Measurements from ENCODE around the gene PIF1. TPM values are rescaled to one million over a fixed set of nuclear protein-coding genes. Genes with fewer than 3 reads are reported as not detected.

PIF1 gene
- total RNA-seq, 1 donor from 2014 or later: 2.1 TPM

DNA sequence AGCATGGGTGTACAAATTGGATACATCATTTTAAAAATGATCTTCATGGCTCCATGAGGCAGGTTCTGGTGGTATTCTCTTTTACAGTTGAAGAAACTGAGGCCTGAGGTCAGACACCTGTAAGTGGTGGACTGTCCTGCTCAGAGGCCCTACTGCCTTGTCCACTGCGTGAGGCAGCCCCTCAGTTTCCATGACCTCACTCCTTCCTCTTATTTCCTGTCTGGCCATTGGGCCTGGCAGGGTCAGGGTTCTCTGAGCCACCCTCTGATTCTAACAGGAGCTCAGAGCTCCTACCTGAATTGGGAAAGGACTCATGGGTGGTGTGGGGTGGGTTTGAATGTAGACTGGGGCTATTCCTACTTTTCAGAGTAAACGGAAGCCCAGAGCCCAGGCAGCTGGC lies 33.8 kb upstream of the PIF1 start:
- H3K4me3 ChIP-seq (ENCODE audit: low read length in 3 of 3): no peak overlapping the region
- no peaks in the 10 kb centered on the region for H3K27me3 ChIP-seq (ENCODE audit: control insufficient read depth in 3 of 3, insufficient read depth in 3 of 3, low read length in 3 of 3)
- H3K4me1 ChIP-seq (ENCODE audit: control insufficient read depth in 3 of 3, insufficient read depth in 3 of 3, low read length in 3 of 3): peaks cover 38 to 51% (median 50%) of the 10 kb centered on the region in 3 donors
- H3K36me3 ChIP-seq (ENCODE audit: control insufficient read depth in 3 of 3, insufficient read depth in 3 of 3, low read length in 3 of 3): peaks cover 13 to 38% (median 26%) of the 10 kb centered on the region in 3 donors
- no peak overlapping the region for H3K9ac ChIP-seq (ENCODE audit: low read depth in 1 of 3, low read length in 3 of 3)
- H3K9me3 ChIP-seq (ENCODE audit: control insufficient read depth in 3 of 3, low read length in 3 of 3): no peaks in the 10 kb centered on the region
- H3K27ac ChIP-seq (ENCODE audit: low read depth, low read length): no peak overlapping the region

DNA sequence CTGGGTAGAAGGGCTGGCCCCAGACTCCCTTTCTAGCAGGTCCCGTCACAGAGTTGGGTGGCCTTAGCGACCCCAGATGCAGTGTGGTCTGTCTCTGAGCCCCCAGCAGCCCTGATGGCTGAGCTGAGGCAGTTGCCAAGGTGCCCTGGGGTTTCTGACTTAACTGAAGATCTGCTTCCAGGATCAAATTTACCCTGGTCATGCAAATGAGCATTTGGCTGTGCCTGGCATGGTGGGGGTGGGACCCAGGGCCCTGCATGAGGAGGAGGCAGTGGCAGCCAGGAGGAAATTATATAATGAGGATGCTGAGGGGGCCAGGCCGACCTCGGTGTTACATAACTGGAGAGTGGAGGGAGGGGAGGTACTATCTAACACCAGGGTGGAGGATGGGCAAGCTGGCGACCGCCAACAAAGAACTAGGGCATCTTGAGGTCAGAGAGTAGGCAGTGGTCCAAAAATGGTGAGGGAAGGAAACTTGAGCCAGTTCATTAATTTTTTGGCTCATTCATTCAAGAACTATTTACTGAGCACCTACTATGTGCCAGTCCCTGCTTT lies 32.7 kb upstream of the PIF1 start:
- H3K27me3 ChIP-seq (ENCODE audit: control insufficient read depth in 3 of 3, insufficient read depth in 3 of 3, low read length in 3 of 3): no peaks in the 10 kb centered on the region
- H3K9ac ChIP-seq (ENCODE audit: low read depth in 1 of 3, low read length in 3 of 3): no peak overlapping the region
- H3K9me3 ChIP-seq (ENCODE audit: control insufficient read depth in 3 of 3, low read length in 3 of 3): no peaks in the 10 kb centered on the region
- H3K4me3 ChIP-seq (ENCODE audit: low read length in 3 of 3): no peak overlapping the region
- peaks cover 13 to 38% (median 28%) of the 10 kb centered on the region in 3 donors for H3K36me3 ChIP-seq (ENCODE audit: control insufficient read depth in 3 of 3, insufficient read depth in 3 of 3, low read length in 3 of 3)
- peaks cover 46 to 58% (median 58%) of the 10 kb centered on the region in 3 donors for H3K4me1 ChIP-seq (ENCODE audit: control insufficient read depth in 3 of 3, insufficient read depth in 3 of 3, low read length in 3 of 3)
- H3K27ac ChIP-seq (ENCODE audit: low read depth, low read length): peak overlapping the region; percentile 62

DNA sequence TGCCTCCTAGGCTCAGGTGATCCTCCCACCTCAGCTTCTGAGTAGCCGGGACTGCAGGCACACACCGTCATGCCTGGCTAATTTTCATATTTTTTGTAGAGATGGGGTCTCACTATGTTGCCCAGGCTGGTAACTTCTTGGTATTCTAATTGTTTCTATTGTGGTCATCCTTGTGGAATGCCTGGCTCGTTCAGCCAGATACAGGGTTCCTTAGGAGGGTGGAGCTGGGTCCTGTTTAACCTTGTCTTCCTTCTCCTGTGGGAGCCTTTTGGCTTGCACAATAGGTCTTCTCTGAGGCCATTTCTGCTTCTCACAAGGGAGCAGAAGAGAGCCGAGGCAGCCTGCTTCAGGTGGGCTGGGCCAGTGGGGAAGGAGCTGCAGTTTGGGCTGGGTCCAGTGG lies 32.0 kb upstream of the PIF1 start:
- Histone ChIP-seq H3K27ac (ENCODE audit: low read depth, low read length) (peak overlapping the region; percentile 62), H3K27me3 (ENCODE audit: control insufficient read depth in 3 of 3, insufficient read depth in 3 of 3, low read length in 3 of 3) (no peaks in the 10 kb centered on the region), H3K9ac (ENCODE audit: low read depth in 1 of 3, low read length in 3 of 3) (no peak overlapping the region), H3K4me1 (ENCODE audit: control insufficient read depth in 3 of 3, insufficient read depth in 3 of 3, low read length in 3 of 3) (peaks cover 46 to 58% (median 58%) of the 10 kb centered on the region in 3 donors), H3K36me3 (ENCODE audit: control insufficient read depth in 3 of 3, insufficient read depth in 3 of 3, low read length in 3 of 3) (peaks cover 13 to 38% (median 28%) of the 10 kb centered on the region in 3 donors), H3K9me3 (ENCODE audit: control insufficient read depth in 3 of 3, low read length in 3 of 3) (no peaks in the 10 kb centered on the region), H3K4me3 (ENCODE audit: low read length in 3 of 3) (no peak overlapping the region)

DNA sequence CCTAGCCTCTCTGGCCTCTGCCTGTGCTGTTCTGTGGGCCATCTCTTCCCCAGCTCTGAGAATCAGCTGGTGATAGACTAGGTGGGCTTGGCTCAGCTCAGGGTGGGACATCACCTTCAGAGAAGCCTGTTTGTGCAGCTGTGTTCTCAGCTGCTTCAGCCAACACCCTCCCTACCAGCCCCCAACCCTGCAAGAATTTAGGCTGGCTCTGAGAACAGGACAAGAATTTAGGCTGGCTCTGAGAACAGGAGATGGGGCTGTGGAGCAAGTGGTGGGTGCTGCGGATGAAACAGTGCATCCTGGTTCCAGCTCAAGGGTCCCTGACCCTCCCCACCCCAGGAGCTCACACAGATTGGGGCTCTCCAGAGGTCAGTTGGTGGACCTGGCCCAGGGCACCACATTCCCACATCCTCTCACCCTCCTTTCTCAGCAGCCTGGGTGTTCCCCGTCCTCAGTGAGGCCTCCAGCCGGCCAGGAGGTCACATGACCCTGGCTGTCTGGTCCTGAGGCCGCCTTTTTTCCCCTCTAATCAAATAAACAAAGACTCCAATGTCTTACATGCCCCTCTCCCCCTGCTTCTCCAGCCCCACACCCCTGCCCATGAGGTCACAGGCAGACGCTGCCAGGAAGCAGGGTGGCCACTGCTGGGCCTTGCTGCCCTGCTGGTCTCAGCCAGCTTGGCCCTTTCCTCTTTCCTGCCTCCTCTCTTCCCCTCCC lies 31.1 kb upstream of the PIF1 start:
- peaks cover 13 to 35% (median 26%) of the 10 kb centered on the region in 3 donors for H3K36me3 ChIP-seq (ENCODE audit: control insufficient read depth in 3 of 3, insufficient read depth in 3 of 3, low read length in 3 of 3)
- H3K9ac ChIP-seq (ENCODE audit: low read depth in 1 of 3, low read length in 3 of 3): peak overlapping the region in 1 of 3 donors; percentile 40
- no peaks in the 10 kb centered on the region for H3K27me3 ChIP-seq (ENCODE audit: control insufficient read depth in 3 of 3, insufficient read depth in 3 of 3, low read length in 3 of 3)
- H3K9me3 ChIP-seq (ENCODE audit: control insufficient read depth in 3 of 3, low read length in 3 of 3): no peaks in the 10 kb centered on the region
- peaks cover 46 to 63% (median 58%) of the 10 kb centered on the region in 3 donors for H3K4me1 ChIP-seq (ENCODE audit: control insufficient read depth in 3 of 3, insufficient read depth in 3 of 3, low read length in 3 of 3)
- no peak overlapping the region for H3K4me3 ChIP-seq (ENCODE audit: low read length in 3 of 3)
- H3K27ac ChIP-seq (ENCODE audit: low read depth, low read length): peak overlapping the region; percentile 62

DNA sequence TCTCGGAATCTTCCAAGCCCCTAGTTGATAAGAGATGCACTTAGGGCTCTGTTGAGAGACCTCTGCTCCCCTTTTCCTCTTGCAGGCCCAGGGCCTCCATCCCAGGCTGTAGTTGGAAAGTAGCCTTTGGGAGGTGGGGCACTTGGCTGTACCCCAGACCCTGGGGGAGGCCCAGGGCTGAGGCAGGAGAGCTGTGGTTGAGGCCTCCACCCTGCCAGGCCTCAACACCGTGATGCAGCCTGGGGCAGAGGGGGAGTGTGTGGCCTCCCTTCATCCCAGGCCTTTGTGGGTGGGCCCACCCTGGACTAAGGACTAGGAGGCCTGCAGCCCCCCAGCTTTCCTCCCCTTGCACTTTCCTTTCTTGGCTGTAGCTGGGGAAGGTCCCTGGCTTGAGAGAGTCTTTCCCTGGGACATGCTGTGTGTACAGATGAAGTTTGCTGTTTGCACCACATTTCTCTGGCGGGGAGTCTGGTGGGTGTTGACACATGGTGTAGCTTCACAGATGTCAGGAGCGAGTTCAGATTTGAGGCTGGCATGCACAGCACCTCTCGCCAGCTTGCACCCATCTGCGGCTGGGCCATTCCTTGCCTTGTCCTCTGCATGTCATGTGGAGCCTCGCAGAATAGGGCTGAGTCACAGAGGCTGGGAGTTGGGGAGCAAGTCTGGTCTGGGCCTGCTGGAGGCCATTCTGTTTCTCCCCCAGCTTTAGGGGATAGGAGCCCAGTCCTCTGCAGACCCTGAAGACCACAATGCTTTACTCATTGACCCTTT lies 29.9 kb upstream of the PIF1 start:
- Histone ChIP-seq H3K9me3 (ENCODE audit: control insufficient read depth in 3 of 3, low read length in 3 of 3) (no peaks in the 10 kb centered on the region), H3K36me3 (ENCODE audit: control insufficient read depth in 3 of 3, insufficient read depth in 3 of 3, low read length in 3 of 3) (peaks cover 4 to 33% (median 24%) of the 10 kb centered on the region in 3 donors), H3K9ac (ENCODE audit: low read depth in 1 of 3, low read length in 3 of 3) (peak overlapping the region in 1 of 3 donors; percentile 40), H3K27me3 (ENCODE audit: control insufficient read depth in 3 of 3, insufficient read depth in 3 of 3, low read length in 3 of 3) (no peaks in the 10 kb centered on the region), H3K27ac (ENCODE audit: low read depth, low read length) (no peak overlapping the region), H3K4me1 (ENCODE audit: control insufficient read depth in 3 of 3, insufficient read depth in 3 of 3, low read length in 3 of 3) (peaks cover 47 to 74% (median 58%) of the 10 kb centered on the region in 3 donors), H3K4me3 (ENCODE audit: low read length in 3 of 3) (no peak overlapping the region)

DNA sequence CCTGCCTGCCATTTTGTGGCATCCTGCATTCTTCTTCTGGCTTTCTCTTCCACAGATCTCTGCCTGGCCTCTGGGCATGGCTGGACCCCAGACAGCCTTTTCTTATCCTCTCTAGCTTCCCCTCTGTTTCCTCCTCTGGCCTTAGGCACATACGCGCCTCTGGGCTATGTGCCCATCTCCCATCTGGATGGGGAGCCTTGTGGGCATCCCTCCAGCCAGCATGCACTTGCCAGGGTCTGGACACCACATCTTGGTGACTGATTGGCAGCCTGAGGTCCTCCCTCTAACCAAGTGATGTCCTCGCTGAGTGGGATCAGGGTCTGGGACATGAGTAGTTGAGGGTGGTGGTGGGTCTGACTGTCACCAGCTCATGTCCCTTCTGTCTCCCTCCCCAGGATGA lies 29.1 kb upstream of the PIF1 start:
- H3K27me3 ChIP-seq (ENCODE audit: control insufficient read depth in 3 of 3, insufficient read depth in 3 of 3, low read length in 3 of 3): no peaks in the 10 kb centered on the region
- peak overlapping the region in 1 of 3 donors; percentile 33 for H3K9ac ChIP-seq (ENCODE audit: low read depth in 1 of 3, low read length in 3 of 3)
- H3K36me3 ChIP-seq (ENCODE audit: control insufficient read depth in 3 of 3, insufficient read depth in 3 of 3, low read length in 3 of 3): peaks cover 0 to 29% (median 17%) of the 10 kb centered on the region in 3 donors
- no peak overlapping the region for H3K4me3 ChIP-seq (ENCODE audit: low read length in 3 of 3)
- no peaks in the 10 kb centered on the region for H3K9me3 ChIP-seq (ENCODE audit: control insufficient read depth in 3 of 3, low read length in 3 of 3)
- peak overlapping the region; percentile 9 for H3K27ac ChIP-seq (ENCODE audit: low read depth, low read length)
- H3K4me1 ChIP-seq (ENCODE audit: control insufficient read depth in 3 of 3, insufficient read depth in 3 of 3, low read length in 3 of 3): peaks cover 47 to 75% (median 55%) of the 10 kb centered on the region in 3 donors

DNA sequence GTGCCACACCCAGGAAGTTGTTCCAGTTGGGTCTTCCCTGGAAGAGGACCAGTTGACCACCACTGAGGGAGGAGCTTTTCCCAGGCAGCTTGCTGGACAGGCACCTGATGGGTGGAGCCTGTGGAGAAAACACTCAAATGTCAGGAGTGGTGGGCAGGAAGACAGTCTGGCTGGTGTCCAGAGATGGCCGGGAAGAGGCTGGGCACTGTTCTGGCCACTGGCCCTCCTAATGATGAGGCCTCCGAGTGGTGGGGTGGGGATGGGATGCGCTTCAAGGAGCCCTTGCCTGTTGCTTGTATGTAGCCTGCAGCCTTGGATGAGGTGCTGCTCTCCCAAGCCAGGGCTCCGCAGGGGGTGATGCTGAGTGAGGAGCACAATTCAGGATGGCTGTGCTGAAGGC lies 28.6 kb upstream of the PIF1 start:
- no peaks in the 10 kb centered on the region for H3K9me3 ChIP-seq (ENCODE audit: control insufficient read depth in 3 of 3, low read length in 3 of 3)
- H3K27ac ChIP-seq (ENCODE audit: low read depth, low read length): peak overlapping the region; percentile 18
- peaks cover 47 to 71% (median 50%) of the 10 kb centered on the region in 3 donors for H3K4me1 ChIP-seq (ENCODE audit: control insufficient read depth in 3 of 3, insufficient read depth in 3 of 3, low read length in 3 of 3)
- no peaks in the 10 kb centered on the region for H3K27me3 ChIP-seq (ENCODE audit: control insufficient read depth in 3 of 3, insufficient read depth in 3 of 3, low read length in 3 of 3)
- peaks cover 0 to 29% (median 17%) of the 10 kb centered on the region in 3 donors for H3K36me3 ChIP-seq (ENCODE audit: control insufficient read depth in 3 of 3, insufficient read depth in 3 of 3, low read length in 3 of 3)
- H3K4me3 ChIP-seq (ENCODE audit: low read length in 3 of 3): no peak overlapping the region
- H3K9ac ChIP-seq (ENCODE audit: low read depth in 1 of 3, low read length in 3 of 3): peak overlapping the region in 1 of 3 donors; percentile 45

DNA sequence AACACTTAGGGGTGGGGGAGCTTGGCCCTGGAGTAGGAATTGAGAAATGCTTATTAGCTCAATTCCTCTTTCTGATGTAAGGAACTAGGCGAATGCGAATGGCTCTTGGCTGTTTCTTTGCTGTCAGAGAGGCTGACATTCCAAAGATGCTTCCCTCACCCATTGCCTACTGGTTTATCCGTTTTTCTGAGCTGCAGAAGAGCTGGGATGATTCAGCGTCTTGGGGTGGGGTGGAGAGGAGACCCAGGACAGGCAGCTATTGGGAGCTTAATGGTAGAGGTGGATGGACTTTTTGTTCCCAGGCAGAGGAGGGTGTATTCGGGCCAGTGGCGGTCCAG lies 26.0 kb upstream of the PIF1 start:
- Histone ChIP-seq H3K9me3 (ENCODE audit: control insufficient read depth in 3 of 3, low read length in 3 of 3) (no peaks in the 10 kb centered on the region), H3K36me3 (ENCODE audit: control insufficient read depth in 3 of 3, insufficient read depth in 3 of 3, low read length in 3 of 3) (peaks cover 4 to 29% (median 19%) of the 10 kb centered on the region in 3 donors), H3K27me3 (ENCODE audit: control insufficient read depth in 3 of 3, insufficient read depth in 3 of 3, low read length in 3 of 3) (no peaks in the 10 kb centered on the region), H3K27ac (ENCODE audit: low read depth, low read length) (peak overlapping the region; percentile 1), H3K9ac (ENCODE audit: low read depth in 1 of 3, low read length in 3 of 3) (no peak overlapping the region), H3K4me3 (ENCODE audit: low read length in 3 of 3) (no peak overlapping the region), H3K4me1 (ENCODE audit: control insufficient read depth in 3 of 3, insufficient read depth in 3 of 3, low read length in 3 of 3) (peaks cover 31 to 58% (median 43%) of the 10 kb centered on the region in 3 donors)

DNA sequence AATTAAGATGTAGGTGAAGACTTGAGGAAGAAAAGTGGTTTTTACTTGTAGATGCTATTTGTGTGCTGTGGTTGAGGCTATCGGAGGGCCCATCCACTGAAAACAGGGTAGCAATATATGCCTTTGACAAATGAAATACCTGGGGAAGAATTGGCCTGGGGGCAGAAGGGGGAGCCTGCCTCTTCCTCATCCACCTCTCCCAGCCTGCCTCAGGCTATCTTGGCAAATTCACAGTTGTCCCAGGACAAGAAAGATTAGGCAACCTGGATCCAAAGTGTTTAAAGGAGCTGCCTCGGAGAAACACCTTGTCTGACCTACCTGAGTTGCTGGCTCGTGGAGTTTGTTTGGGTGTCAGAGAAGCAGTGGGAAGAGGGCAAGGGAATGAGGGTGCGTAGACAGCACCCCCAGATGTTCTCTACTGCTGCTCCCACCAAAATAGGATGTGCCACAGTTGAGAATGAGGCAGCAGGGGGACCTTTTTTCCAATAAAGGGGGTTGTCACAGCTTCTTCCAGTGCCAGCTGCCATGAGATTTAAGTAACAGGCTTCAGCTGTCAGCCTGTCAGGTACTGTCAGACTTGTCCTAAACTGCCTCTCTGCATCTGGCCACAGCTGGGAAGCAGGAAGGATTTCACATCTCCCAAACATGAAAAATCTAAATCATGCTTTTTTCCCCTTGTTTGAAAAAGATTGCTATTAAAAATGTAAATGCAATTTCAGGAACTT lies 25.5 kb upstream of the PIF1 start:
- Histone ChIP-seq H3K9me3 (ENCODE audit: control insufficient read depth in 3 of 3, low read length in 3 of 3) (no peaks in the 10 kb centered on the region), H3K4me1 (ENCODE audit: control insufficient read depth in 3 of 3, insufficient read depth in 3 of 3, low read length in 3 of 3) (peaks cover 27 to 55% (median 39%) of the 10 kb centered on the region in 3 donors), H3K27me3 (ENCODE audit: control insufficient read depth in 3 of 3, insufficient read depth in 3 of 3, low read length in 3 of 3) (no peaks in the 10 kb centered on the region), H3K36me3 (ENCODE audit: control insufficient read depth in 3 of 3, insufficient read depth in 3 of 3, low read length in 3 of 3) (peaks cover 4 to 27% (median 19%) of the 10 kb centered on the region in 3 donors), H3K27ac (ENCODE audit: low read depth, low read length) (peak overlapping the region; percentile 1), H3K4me3 (ENCODE audit: low read length in 3 of 3) (no peak overlapping the region), H3K9ac (ENCODE audit: low read depth in 1 of 3, low read length in 3 of 3) (peak overlapping the region in 1 of 3 donors; percentile 21)

Measured in skeletal muscle tissue (tissue), 4 donors.